HepG2 (cell line): ENCODE measurements around the gene HNRNPA1L2. TPM values are rescaled to one million over a fixed set of nuclear protein-coding genes. Genes with fewer than 3 reads are reported as not detected.

Source experiments
- HDAC2 ChIP-seq: sonication (generic); formaldehyde crosslinking; IDR thresholded peaks from 2 replicates; pipeline ENCODE4 v1.4.0; 2020; ENCODE audit warnings: missing genetic modification reagents
- HMGXB4 ChIP-seq, 2 experiments: sonication (generic) in 1 of 2; formaldehyde crosslinking in 1 of 2; IDR thresholded peaks; 2 replicates each; pipeline versions ENCODE4 v1.4.0 to v1.6.1; 2018 to 2020; ENCODE audit warnings: missing genetic modification reagents in 2 of 2, borderline replicate concordance in 1 of 2, low read depth in 1 of 2, mild to moderate bottlenecking in 1 of 2, missing biosample characterization in 1 of 2
- NR0B2 ChIP-seq: sonication (generic); formaldehyde crosslinking; IDR thresholded peaks from 2 replicates; pipeline ENCODE4 v1.4.0; 2020; ENCODE audit warnings: mild to moderate bottlenecking, missing genetic modification reagents
- NR2F6 ChIP-seq, 2 experiments: IDR thresholded peaks; 2 replicates each; pipeline ENCODE4 v1.6.1; 2016; ENCODE audit warnings: antibody characterized with exemption in 1 of 2, mild to moderate bottlenecking in 1 of 2
- SMARCC2 ChIP-seq: fragments of 450-650 bp; IDR thresholded peaks from 2 replicates; pipeline ENCODE4 v1.6.1; 2017; ENCODE audit warnings: antibody characterized with exemption, mild to moderate bottlenecking
- ZFP37 ChIP-seq: sonication (generic); formaldehyde crosslinking; IDR thresholded peaks from 2 replicates; pipeline ENCODE4 v1.4.0; 2020; ENCODE audit warnings: missing genetic modification reagents, borderline replicate concordance
- ZFP41 ChIP-seq: sonication (generic); formaldehyde crosslinking; IDR thresholded peaks from 2 replicates; pipeline ENCODE4 v1.4.0; 2020; ENCODE audit warnings: mild to moderate bottlenecking, missing genetic modification reagents, borderline replicate concordance
- ZNF160 ChIP-seq: sonication (generic); formaldehyde crosslinking; IDR thresholded peaks from 2 replicates; pipeline ENCODE4 v1.8.0; 2022; ENCODE audit warnings: mild to moderate bottlenecking, inconsistent platforms, missing genetic modification reagents
- ZNF17 ChIP-seq: sonication (generic); formaldehyde crosslinking; IDR thresholded peaks from 2 replicates; pipeline ENCODE4 v1.5.0; 2020; ENCODE audit warnings: mild to moderate bottlenecking, missing genetic modification reagents
- ZNF3 ChIP-seq: IDR thresholded peaks from 2 replicates; pipeline ENCODE4 v1.7.0; 2017; ENCODE audit warnings: inconsistent platforms
- ZNF317 ChIP-seq: sonication (generic); formaldehyde crosslinking; IDR thresholded peaks from 2 replicates; pipeline ENCODE4 v1.5.0; 2020; ENCODE audit warnings: mild to moderate bottlenecking, missing genetic modification reagents
- ZNF432 ChIP-seq: sonication (generic); formaldehyde crosslinking; IDR thresholded peaks from 2 replicates; pipeline ENCODE4 v1.5.0; 2020; ENCODE audit warnings: missing genetic modification reagents, mild to moderate bottlenecking, borderline replicate concordance
- ZNF646 ChIP-seq: sonication (generic); formaldehyde crosslinking; IDR thresholded peaks from 2 replicates; pipeline ENCODE4 v1.9.0; 2021; ENCODE audit warnings: mild to moderate bottlenecking, missing genetic modification reagents
- ZNF709 ChIP-seq: sonication (generic); formaldehyde crosslinking; IDR thresholded peaks from 2 replicates; pipeline ENCODE4 v1.5.0; 2020; ENCODE audit warnings: mild to moderate bottlenecking, missing genetic modification reagents
- ZNF770 ChIP-seq: sonication (generic); formaldehyde crosslinking; IDR thresholded peaks from 2 replicates; pipeline ENCODE4 v1.5.0; 2020; ENCODE audit warnings: mild to moderate bottlenecking, missing genetic modification reagents
- ZNF784 ChIP-seq: sonication (generic); formaldehyde crosslinking; IDR thresholded peaks from 2 replicates; pipeline ENCODE4 v1.5.1; 2020; ENCODE audit warnings: missing genetic modification reagents, mild to moderate bottlenecking, borderline replicate concordance
- polyA plus RNA-seq, 8 experiments: library from polyadenylated mRNA; depleted of rRNA in 3 of 8; stranded (reverse) in 7 of 8; unstranded in 1 of 8; fragments of >200 nt; fragmentation: Illumina TruSeq in 4 of 8; extraction: Trizol in 4 of 8; gene quantifications; 2 replicates each; pipeline versions ENCODE4 v1.2.1 to v1.2.3, GENCODE V29; 2011 to 2016; ENCODE audit warnings: low read depth in 4 of 8, missing spikeins in 1 of 8, mixed read lengths in 1 of 8; ENCODE audit not compliant: insufficient read depth in 1 of 8
- total RNA-seq, 5 experiments: library from RNA; depleted of rRNA; stranded (reverse); fragments of >200 nt; fragmentation: Illumina TruSeq; extraction: Trizol; gene quantifications; 2 replicates each; pipeline ENCODE4 v1.2.3, GENCODE V29; 2016; ENCODE audit warnings: low read depth in 1 of 5

HNRNPA1L2 gene
- total and polyA plus RNA-seq, 2 of the 13 experiments (the other 11 are each of a cell fraction or from before 2014, with no cell fraction given), result 3.6 to 7.1 TPM

GRCh38 chr13:52652196-52652979 lies 10.2 kb downstream of the HNRNPA1L2 start, which contains the start of gene SUGT1 (continued):
- TF ChIP-seq ZNF709 (CRISPR knock-in tag) (0 out of 2 replicates have a peak, but pooled peaks have one; percentile 79), ZNF317 (0 out of 2 replicates have a peak, but pooled peaks have one; percentile 37), NR2F6 (IDR thresholded peaks at IDR 0.05) (peak; percentile 39), NR2F6 (CRISPR knock-in tag; IDR thresholded peaks at IDR 0.05) (peak; percentile 57; the same call in 1 of the 2 replicates), ZNF784 (CRISPR knock-in tag) (no peak; the same call in 1 of the 2 replicates), ZNF646 (CRISPR knock-in tag) (0 out of 2 replicates have a peak, but pooled peaks have one; percentile 35), ZNF17 (CRISPR knock-in tag) (0 out of 2 replicates have a peak, but pooled peaks have one; percentile 73), HDAC2 (CRISPR knock-in tag) (peak; percentile 67; the same call in 1 of the 2 replicates), ZNF432 (CRISPR knock-in tag) (no peak), ZFP41 (no peak), ZNF160 (peak; percentile 62; the same call in 1 of the 2 replicates), NR0B2 (CRISPR knock-in tag) (no peak), ZNF3 (no peak), ZNF770 (CRISPR knock-in tag) (0 out of 2 replicates have a peak, but pooled peaks have one; percentile 16), HMGXB4 (CRISPR knock-in tag; IDR thresholded peaks at IDR 0.05; ENCODE audit: borderline replicate concordance in 1 of 2, low read depth in 1 of 2) (peak; percentile 94 to 99), SMARCC2 (no peak), ZFP37 (peak; percentile 80; the same call in 1 of the 2 replicates)
